GM18502 (cell line): ENCODE measurements around the gene GM2A.
A peak's percentile ranks its signal among the peaks of the same experiment; 100 is the strongest.

Source experiments
- ATAC-seq: cut with Tn5 transposase; IDR thresholded peaks from one replicate; pipeline ENCODE4 v1.9.1; 2021; ENCODE audit warnings: mild to moderate bottlenecking; ENCODE audit not compliant: unreplicated experiment, poor library complexity

Gene GM2A

DNA sequence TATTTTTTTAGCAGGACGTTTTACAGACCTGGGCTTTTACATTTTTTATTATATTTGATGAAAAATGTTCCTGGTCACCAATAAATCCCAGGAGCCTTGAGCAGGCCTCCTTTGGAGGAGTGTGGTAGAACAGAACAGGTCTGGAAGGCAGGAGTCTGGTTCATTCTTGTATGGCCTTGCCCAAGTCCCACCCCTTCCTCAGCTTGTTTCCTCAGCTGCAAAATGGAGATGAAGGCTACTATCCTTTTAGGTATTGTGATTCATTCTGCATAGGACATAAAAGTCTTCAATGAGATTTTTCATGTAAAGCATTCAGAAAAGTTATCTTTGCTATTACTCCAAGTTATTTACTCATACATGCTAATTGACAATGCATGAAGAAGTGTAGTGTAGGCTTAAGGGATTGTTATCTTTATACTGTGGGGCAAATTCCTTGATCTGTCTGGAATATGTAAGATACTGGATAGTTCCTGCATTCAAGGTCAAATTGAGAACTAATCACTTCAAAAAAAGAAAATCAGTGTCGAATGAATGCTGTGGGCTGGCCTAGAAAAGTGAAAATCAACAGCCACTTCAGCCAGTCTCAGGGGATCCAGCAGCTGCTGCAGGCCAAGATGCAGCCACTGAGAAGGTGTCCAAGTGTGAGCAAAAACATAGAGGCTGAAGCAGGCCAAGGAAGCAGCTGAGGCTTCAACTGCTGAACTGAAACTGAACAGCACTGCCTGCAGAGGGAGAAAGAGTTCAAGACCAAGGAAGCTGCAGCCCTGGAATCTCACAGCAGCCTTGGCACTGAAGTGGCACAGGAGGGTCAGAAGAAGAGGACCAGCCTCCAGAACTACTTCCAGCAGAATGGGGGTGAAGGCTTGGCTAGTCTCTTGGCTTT is 66.1 kb downstream of the GM2A start:
- ATAC-seq = peak; percentile 71
